Vagina (tissue), 2 donors: Measurements from ENCODE around the gene ECHDC3. TPM values are rescaled to one million over a fixed set of nuclear protein-coding genes. Genes with fewer than 3 reads are reported as not detected.

ENCODE experiments used
- DNase-seq, 2 donors: peaks; one replicate each; pipeline ENCODE4 v3.0.0-alpha.2; 2017; ENCODE audit errors: extremely low spot score in 2 of 2
- H3K27ac ChIP-seq: fragments of 200-600 bp; sonication (generic); one replicate; pipeline ENCODE4 v1.5.1; 2019
- H3K27me3 ChIP-seq: fragments of 200-600 bp; sonication (generic); one replicate; pipeline ENCODE4 v1.5.1; 2019
- H3K36me3 ChIP-seq, 2 donors: fragments of 200-600 bp; sonication (generic); one replicate each; pipeline ENCODE4 v1.5.1; 2017 to 2019
- H3K4me1 ChIP-seq: fragments of 200-600 bp; sonication (generic); one replicate; pipeline ENCODE4 v1.5.1; 2019
- H3K4me3 ChIP-seq, 2 donors: fragments of 200-600 bp; sonication (generic); 1 replicate in 1 of 2; 2 replicates in 1 of 2; pipeline ENCODE4 v1.5.1; 2016 to 2019
- H3K9me3 ChIP-seq: fragments of 200-600 bp; sonication (generic); one replicate; pipeline ENCODE4 v1.5.1; 2019
- CTCF ChIP-seq, 3 experiments: fragments of 450-650 bp in 2 of 3; fragments of 200-600 bp in 1 of 3; sonication (generic) in 1 of 3; IDR thresholded peaks; one replicate each; pipeline ENCODE4 v1.5.1; 2017 to 2019; ENCODE audit warnings: antibody characterized with exemption in 3 of 3, mild to moderate bottlenecking in 2 of 3, moderate library complexity in 2 of 3
- POLR2A ChIP-seq, 2 donors: fragments of 450-650 bp; IDR thresholded peaks; one replicate each; pipeline ENCODE4 v1.6.1; 2017; ENCODE audit warnings: antibody characterized with exemption in 2 of 2, mild to moderate bottlenecking in 2 of 2, moderate library complexity in 2 of 2
- POLR2AphosphoS5 ChIP-seq, 2 donors: sonication (generic); formaldehyde crosslinking; IDR thresholded peaks; one replicate each; pipeline ENCODE4 v1.9.0; 2017; ENCODE audit warnings: antibody characterized with exemption in 2 of 2, mild to moderate bottlenecking in 2 of 2, low read depth in 1 of 2; ENCODE audit not compliant: insufficient read depth in 1 of 2
- intact Hi-C: fragments of 100-400 bp; cut with DNase I; formaldehyde crosslinking; loops from one replicate; pipeline ENCODE4 v1.15.1; 2023
- total RNA-seq: library from RNA; depleted of rRNA; stranded (reverse); fragments of >200 nt; gene quantifications from one replicate; pipeline ENCODE4 v1.2.3, GENCODE V29; 2016

The ECHDC3 gene
- total RNA-seq, 1 donor from 2014 or later: 44.2 TPM

GRCh38 chr10:11750420-11750819 is 8.2 kb downstream of the ECHDC3 start:
- no peak for DNase-seq
- peaks cover 0 to 23% of the 10 kb centered on the region in 2 donors for H3K36me3 ChIP-seq
- no peaks in the 10 kb centered on the region for H3K27me3 ChIP-seq
- H3K27ac ChIP-seq: no peak overlapping the region
- H3K9me3 ChIP-seq: no peaks in the 10 kb centered on the region
- intact Hi-C loops: no loop called here
- H3K4me1 ChIP-seq: peaks cover 12% of the 10 kb centered on the region
- TF ChIP-seq CTCF (IDR thresholded peaks at IDR 0.05) (no peak), POLR2AphosphoS5 (IDR thresholded peaks at IDR 0.05; ENCODE audit: insufficient read depth in 1 of 2, low read depth in 1 of 2) (no peak), POLR2A (IDR thresholded peaks at IDR 0.05) (no peak)
- no peak overlapping the region for H3K4me3 ChIP-seq

- no peak for DNase-seq
- Histone ChIP-seq H3K4me1 (peaks cover 25% of the 10 kb centered on the region), H3K4me3 (no peak overlapping the region), H3K36me3 (peaks cover 0 to 28% of the 10 kb centered on the region in 2 donors), H3K27me3 (no peaks in the 10 kb centered on the region), H3K27ac (no peak overlapping the region), H3K9me3 (no peaks in the 10 kb centered on the region)
- intact Hi-C loops: no loop called here
- no peak for TF ChIP-seq POLR2AphosphoS5 (IDR thresholded peaks at IDR 0.05; ENCODE audit: insufficient read depth in 1 of 2, low read depth in 1 of 2)
- TF ChIP-seq CTCF (IDR thresholded peaks at IDR 0.05): no peak
These were observed 12.0 kb downstream of the ECHDC3 start for GRCh38 chr10:11754173-11754572.

- Histone ChIP-seq H3K27ac (no peak overlapping the region), H3K4me3 (no peak overlapping the region), H3K9me3 (no peaks in the 10 kb centered on the region), H3K36me3 (peaks cover 0 to 28% of the 10 kb centered on the region in 2 donors), H3K27me3 (no peaks in the 10 kb centered on the region), H3K4me1 (peaks cover 25% of the 10 kb centered on the region)
- no peak for TF ChIP-seq POLR2A (IDR thresholded peaks at IDR 0.05)
- no peak for TF ChIP-seq POLR2AphosphoS5 (IDR thresholded peaks at IDR 0.05; ENCODE audit: insufficient read depth in 1 of 2, low read depth in 1 of 2)
- TF ChIP-seq CTCF (IDR thresholded peaks at IDR 0.05): no peak
- intact Hi-C loops: loop anchor here (5.0 kb wide), 1 partner anchor 237 kb away; no protein-coding TSS in a partner anchor
- DNase-seq: no peak
These were observed 12.4 kb downstream of the ECHDC3 start for GRCh38 chr10:11754620-11755019.

- DNase-seq: no peak
- H3K4me3 ChIP-seq: no peak overlapping the region
- H3K27me3 ChIP-seq: no peaks in the 10 kb centered on the region
- peaks cover 0 to 26% of the 10 kb centered on the region in 2 donors for H3K36me3 ChIP-seq
- no peak for TF ChIP-seq CTCF (IDR thresholded peaks at IDR 0.05)
- no peak for TF ChIP-seq POLR2A (IDR thresholded peaks at IDR 0.05)
- TF ChIP-seq POLR2AphosphoS5 (IDR thresholded peaks at IDR 0.05; ENCODE audit: insufficient read depth in 1 of 2, low read depth in 1 of 2): no peak
- intact Hi-C loops: loop anchor here (5.0 kb wide), 1 partner anchor 238 kb away; no protein-coding TSS in a partner anchor
- no peaks in the 10 kb centered on the region for H3K9me3 ChIP-seq
- H3K4me1 ChIP-seq: peaks cover 25% of the 10 kb centered on the region
- H3K27ac ChIP-seq: no peak overlapping the region
These were observed 13.5 kb downstream of the ECHDC3 start for GRCh38 chr10:11755512-11756263.

- TF ChIP-seq CTCF (IDR thresholded peaks at IDR 0.05) (no peak), POLR2A (IDR thresholded peaks at IDR 0.05) (no peak), POLR2AphosphoS5 (IDR thresholded peaks at IDR 0.05; ENCODE audit: insufficient read depth in 1 of 2, low read depth in 1 of 2) (no peak)
- intact Hi-C loops: loop anchor here (5.0 kb wide), 1 partner anchor 240 kb away; no protein-coding TSS in a partner anchor
- H3K9me3 ChIP-seq: no peaks in the 10 kb centered on the region
- H3K27me3 ChIP-seq: no peaks in the 10 kb centered on the region
- no peak for DNase-seq
- no peak overlapping the region for H3K4me3 ChIP-seq
- H3K36me3 ChIP-seq: peaks cover 0 to 34% of the 10 kb centered on the region in 2 donors
- peak overlapping the region; percentile 70 for H3K27ac ChIP-seq
- peaks cover 25% of the 10 kb centered on the region for H3K4me1 ChIP-seq
These were observed 14.7 kb downstream of the ECHDC3 start for GRCh38 chr10:11756766-11757315.
